Mucosa of gallbladder (tissue), 1 donor: Measurements from ENCODE around the gene TNS1. TPM values are rescaled to one million over a fixed set of nuclear protein-coding genes. Genes with fewer than 3 reads are reported as not detected.

ENCODE experiments used
- total RNA-seq: library from RNA; stranded (reverse); gene quantifications from one replicate; pipeline ENCODE4 v1.2.1, GENCODE V29; 2021
- donor health status: DM: no; HTN: no; CAD: no.

Gene TNS1
- total RNA-seq, 1 donor from 2014 or later: 469 TPM

Other genes starting within 250 kb of the TNS1 start
- 0.17 TPM for gene RUFY4, start 66.3 kb upstream of the TNS1 start, total RNA-seq
- gene CXCR2, start 123.0 kb upstream of the TNS1 start, total RNA-seq: 0.69 TPM
- gene CXCR1, start 164.0 kb upstream of the TNS1 start, total RNA-seq: not detected
- gene ARPC2, start 214.2 kb upstream of the TNS1 start, total RNA-seq: 239 TPM